ENCODE results near the gene ANO10.

GRCh38 chr3:43418601-43419272 lies 203.1 kb downstream of the ANO10 start:
- no peak for TF ChIP-seq POLR2AphosphoS5 (IDR thresholded peaks at IDR 0.05)
- TF ChIP-seq CTCF (IDR thresholded peaks at IDR 0.05), result no peak
